ENCODE measurements around the gene GADD45GIP1.

The GADD45GIP1 gene

DNA sequence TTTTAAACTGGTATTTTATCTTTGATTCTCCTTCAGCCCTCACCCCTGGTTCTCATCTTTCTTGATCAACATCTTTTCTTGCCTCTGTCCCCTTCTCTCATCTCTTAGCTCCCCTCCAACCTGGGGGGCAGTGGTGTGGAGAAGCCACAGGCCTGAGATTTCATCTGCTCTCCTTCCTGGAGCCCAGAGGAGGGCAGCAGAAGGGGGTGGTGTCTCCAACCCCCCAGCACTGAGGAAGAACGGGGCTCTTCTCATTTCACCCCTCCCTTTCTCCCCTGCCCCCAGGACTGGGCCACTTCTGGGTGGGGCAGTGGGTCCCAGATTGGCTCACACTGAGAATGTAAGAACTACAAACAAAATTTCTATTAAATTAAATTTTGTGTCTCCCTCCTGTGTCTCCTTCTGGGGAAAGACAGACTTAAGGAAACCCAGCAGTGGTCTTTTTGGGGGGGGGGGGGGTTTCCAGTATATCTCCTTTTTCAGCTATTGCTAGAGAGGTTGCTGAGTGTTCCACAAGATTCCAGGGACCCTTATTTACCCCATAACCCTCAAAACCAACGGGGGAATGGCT is 12.8 kb downstream of the GADD45GIP1 start:
- Histone ChIP-seq H3K9me2 (ENCODE audit: low read depth, low read length) (no peaks in the 10 kb centered on the region), H2AFZ (ENCODE audit: low read length) (no peak overlapping the region), H3F3A (ENCODE audit: insufficient read depth, low read length) (peaks cover 31% of the 10 kb centered on the region), H3K4me1 (ENCODE audit: insufficient read depth, low read length, severe bottlenecking) (peaks cover 68% of the 10 kb centered on the region), H3K9me3 (ENCODE audit: low read length) (no peaks in the 10 kb centered on the region), H3K79me2 (ENCODE audit: insufficient read depth, low read length) (peaks cover 32% of the 10 kb centered on the region), H4K20me1 (ENCODE audit: insufficient read depth, low read length) (0 out of 2 replicates have a peak, but pooled peaks cover 3% of the 10 kb centered on the region), H3K27ac (ENCODE audit: low read depth, low read length, poor library complexity, severe bottlenecking) (peak overlapping the region; percentile 78), H3K9ac (ENCODE audit: low read length) (no peak overlapping the region), H3K4me2 (ENCODE audit: low read length) (peak overlapping the region; percentile 15), H3K27me3 (ENCODE audit: insufficient read depth, low read length) (no peaks in the 10 kb centered on the region), H3K36me3 (ENCODE audit: insufficient read depth, low read length) (peaks cover 88% of the 10 kb centered on the region), H3K4me3 (ENCODE audit: low read depth, low read length, poor library complexity, severe bottlenecking) (no peak overlapping the region)
- TF ChIP-seq EZH2 (IDR thresholded peaks at IDR 0.05; ENCODE audit: borderline replicate concordance, low read length), result no peak

DNA sequence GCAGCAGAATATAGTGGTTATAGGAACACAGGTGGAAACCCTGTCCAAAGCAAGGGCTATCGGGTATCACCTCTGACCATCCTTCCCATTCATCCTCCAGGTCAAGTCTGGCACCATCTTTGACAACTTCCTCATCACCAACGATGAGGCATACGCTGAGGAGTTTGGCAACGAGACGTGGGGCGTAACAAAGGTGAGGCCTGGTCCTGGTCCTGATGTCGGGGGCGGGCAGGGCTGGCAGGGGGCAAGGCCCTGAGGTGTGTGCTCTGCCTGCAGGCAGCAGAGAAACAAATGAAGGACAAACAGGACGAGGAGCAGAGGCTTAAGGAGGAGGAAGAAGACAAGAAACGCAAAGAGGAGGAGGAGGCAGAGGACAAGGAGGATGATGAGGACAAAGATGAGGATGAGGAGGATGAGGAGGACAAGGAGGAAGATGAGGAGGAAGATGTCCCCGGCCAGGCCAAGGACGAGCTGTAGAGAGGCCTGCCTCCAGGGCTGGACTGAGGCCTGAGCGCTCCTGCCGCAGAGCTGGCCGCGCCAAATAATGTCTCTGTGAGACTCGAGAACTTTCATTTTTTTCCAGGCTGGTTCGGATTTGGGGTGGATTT is 13.5 kb downstream of the GADD45GIP1 start:
- Histone ChIP-seq H3K9me2 (ENCODE audit: low read depth, low read length) (no peaks in the 10 kb centered on the region), H3K36me3 (ENCODE audit: insufficient read depth, low read length) (peaks cover 88% of the 10 kb centered on the region), H3K27me3 (ENCODE audit: insufficient read depth, low read length) (no peaks in the 10 kb centered on the region), H3K4me1 (ENCODE audit: insufficient read depth, low read length, severe bottlenecking) (peaks cover 68% of the 10 kb centered on the region), H3K4me3 (ENCODE audit: low read depth, low read length, poor library complexity, severe bottlenecking) (no peak overlapping the region), H3F3A (ENCODE audit: insufficient read depth, low read length) (peaks cover 35% of the 10 kb centered on the region), H4K20me1 (ENCODE audit: insufficient read depth, low read length) (0 out of 2 replicates have a peak, but pooled peaks cover 3% of the 10 kb centered on the region), H3K9me3 (ENCODE audit: low read length) (no peaks in the 10 kb centered on the region), H3K9ac (ENCODE audit: low read length) (no peak overlapping the region), H3K27ac (ENCODE audit: low read depth, low read length, poor library complexity, severe bottlenecking) (peak overlapping the region; percentile 21), H3K4me2 (ENCODE audit: low read length) (peak overlapping the region; percentile 12), H2AFZ (ENCODE audit: low read length) (no peak overlapping the region), H3K79me2 (ENCODE audit: insufficient read depth, low read length) (peaks cover 38% of the 10 kb centered on the region)
- TF ChIP-seq, protein P1, sequence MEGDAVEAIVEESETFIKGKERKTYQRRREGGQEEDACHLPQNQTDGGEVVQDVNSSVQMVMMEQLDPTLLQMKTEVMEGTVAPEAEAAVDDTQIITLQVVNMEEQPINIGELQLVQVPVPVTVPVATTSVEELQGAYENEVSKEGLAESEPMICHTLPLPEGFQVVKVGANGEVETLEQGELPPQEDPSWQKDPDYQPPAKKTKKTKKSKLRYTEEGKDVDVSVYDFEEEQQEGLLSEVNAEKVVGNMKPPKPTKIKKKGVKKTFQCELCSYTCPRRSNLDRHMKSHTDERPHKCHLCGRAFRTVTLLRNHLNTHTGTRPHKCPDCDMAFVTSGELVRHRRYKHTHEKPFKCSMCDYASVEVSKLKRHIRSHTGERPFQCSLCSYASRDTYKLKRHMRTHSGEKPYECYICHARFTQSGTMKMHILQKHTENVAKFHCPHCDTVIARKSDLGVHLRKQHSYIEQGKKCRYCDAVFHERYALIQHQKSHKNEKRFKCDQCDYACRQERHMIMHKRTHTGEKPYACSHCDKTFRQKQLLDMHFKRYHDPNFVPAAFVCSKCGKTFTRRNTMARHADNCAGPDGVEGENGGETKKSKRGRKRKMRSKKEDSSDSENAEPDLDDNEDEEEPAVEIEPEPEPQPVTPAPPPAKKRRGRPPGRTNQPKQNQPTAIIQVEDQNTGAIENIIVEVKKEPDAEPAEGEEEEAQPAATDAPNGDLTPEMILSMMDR (IDR thresholded peaks at IDR 0.05; ENCODE audit: low read length), result no peak
- TF ChIP-seq EZH2 (IDR thresholded peaks at IDR 0.05; ENCODE audit: borderline replicate concordance, low read length), result no peak

DNA sequence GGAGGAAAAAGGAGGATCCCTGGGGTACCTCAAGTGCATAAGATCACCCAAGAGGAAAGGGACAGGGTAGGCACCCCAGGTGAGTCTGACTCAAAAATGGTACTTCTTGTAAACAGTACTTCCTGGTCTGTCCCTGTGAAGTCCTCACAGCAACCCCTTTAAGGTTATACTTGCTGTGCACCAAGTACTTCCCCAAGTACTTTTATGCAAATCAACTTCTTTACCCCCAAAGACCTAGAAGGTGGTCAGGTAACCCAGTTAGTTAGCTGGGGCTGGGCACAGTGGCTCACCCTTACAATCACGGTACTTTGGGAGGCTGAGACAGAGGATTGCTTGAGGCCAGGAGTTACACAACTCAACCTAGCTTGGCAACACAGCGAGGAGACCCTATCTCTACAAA is 16.1 kb downstream of the GADD45GIP1 start:
- H3K79me2 ChIP-seq (ENCODE audit: insufficient read depth, low read length), result peaks cover 20% of the 10 kb centered on the region
- peaks cover 49% of the 10 kb centered on the region for H3F3A ChIP-seq (ENCODE audit: insufficient read depth, low read length)
- H3K27me3 ChIP-seq (ENCODE audit: insufficient read depth, low read length), result no peaks in the 10 kb centered on the region
- no peaks in the 10 kb centered on the region for H3K9me3 ChIP-seq (ENCODE audit: low read length)
- peak overlapping the region; percentile 87 for H3K27ac ChIP-seq (ENCODE audit: low read depth, low read length, poor library complexity, severe bottlenecking)
- TF ChIP-seq, protein P1 (IDR thresholded peaks at IDR 0.05; ENCODE audit: low read length), result no peak
- no peak for TF ChIP-seq EZH2 (IDR thresholded peaks at IDR 0.05; ENCODE audit: borderline replicate concordance, low read length)
- H2AFZ ChIP-seq (ENCODE audit: low read length), result no peak overlapping the region
- peak overlapping the region; percentile 99 for H3K4me3 ChIP-seq (ENCODE audit: low read depth, low read length, poor library complexity, severe bottlenecking)
- H3K9ac ChIP-seq (ENCODE audit: low read length), result peak overlapping the region; percentile 97; the same call in 1 of the 2 replicates
- H3K9me2 ChIP-seq (ENCODE audit: low read depth, low read length), result no peaks in the 10 kb centered on the region
- H3K36me3 ChIP-seq (ENCODE audit: insufficient read depth, low read length), result peaks cover 67% of the 10 kb centered on the region
- H3K4me1 ChIP-seq (ENCODE audit: insufficient read depth, low read length, severe bottlenecking), result peaks cover 75% of the 10 kb centered on the region
- 0 out of 2 replicates have a peak, but pooled peaks cover 3% of the 10 kb centered on the region for H4K20me1 ChIP-seq (ENCODE audit: insufficient read depth, low read length)
- H3K4me2 ChIP-seq (ENCODE audit: low read length), result peak overlapping the region; percentile 94
